Small intestine (tissue), 7 donors: ENCODE results near the gene DIAPH2. TPM values are rescaled to one million over a fixed set of nuclear protein-coding genes. Genes with fewer than 3 reads are reported as not detected.

Experiments
- DNase-seq, 2 donors: peaks; one replicate each; pipeline versions ENCODE4 v3.0.0 to v3.0.0-alpha.2; 2013
- FAIRE-seq: peaks from 2 replicates; lab custom pipeline; 2012; peaks lifted over from hg19 to GRCh38; lab: Jason Lieb, UNC
- H3K27ac ChIP-seq, 3 donors: one replicate each; pipeline ENCODE4 v1.5.1; 2013; ENCODE audit warnings: low read length in 2 of 3, mild to moderate bottlenecking in 2 of 3, control low read depth in 1 of 3, inconsistent platforms in 1 of 3, low read depth in 1 of 3, moderate library complexity in 1 of 3
- H3K27me3 ChIP-seq, 3 donors: one replicate each; pipeline ENCODE4 v1.6.1; 2013; ENCODE audit warnings: low read length in 3 of 3, inconsistent platforms in 1 of 3; ENCODE audit not compliant: control insufficient read depth in 3 of 3, insufficient read depth in 3 of 3
- H3K36me3 ChIP-seq, 3 donors: one replicate each; pipeline ENCODE4 v1.6.1; 2013; ENCODE audit warnings: low read length in 3 of 3, inconsistent platforms in 1 of 3, low read depth in 1 of 3, mild to moderate bottlenecking in 1 of 3, moderate library complexity in 1 of 3; ENCODE audit not compliant: control insufficient read depth in 3 of 3, insufficient read depth in 2 of 3
- H3K4me1 ChIP-seq, 3 donors: one replicate each; pipeline ENCODE4 v1.6.1; 2013; ENCODE audit warnings: low read length in 2 of 3, inconsistent platforms in 1 of 3, low read depth in 1 of 3, mild to moderate bottlenecking in 1 of 3, moderate library complexity in 1 of 3; ENCODE audit not compliant: control insufficient read depth in 3 of 3, insufficient read depth in 2 of 3
- H3K4me3 ChIP-seq, 3 donors: one replicate each; pipeline ENCODE4 v1.5.1; 2013; ENCODE audit warnings: low read length in 3 of 3, control low read depth in 1 of 3, inconsistent platforms in 1 of 3, low read depth in 1 of 3, mild to moderate bottlenecking in 1 of 3, moderate library complexity in 1 of 3
- H3K9me3 ChIP-seq, 2 donors: one replicate each; pipeline ENCODE4 v1.6.1; 2013; ENCODE audit warnings: low read depth in 1 of 2, low read length in 1 of 2; ENCODE audit not compliant: control insufficient read depth in 2 of 2, insufficient read depth in 1 of 2
- WGBS, 3 donors: extraction: QIAGEN DNeasy Blood & Tissue Kit; methylation state at CpG; one replicate each; pipeline ENCODE4 v1.1.7; 2013; 5-methylcytosine and 5-hydroxymethylcytosine counted together
- polyA plus RNA-seq, 4 donors: library from polyadenylated mRNA; stranded (reverse) in 3 of 4; unstranded in 1 of 4; fragments of 200-250 nt in 3 of 4; fragments of 120-200 nt in 1 of 4; gene quantifications; one replicate each; pipeline versions ENCODE4 v1.2.1 to v1.2.3, GENCODE V29; 2013
- donor health status: healthy with polysubstance abuse.
- donor health status: control.
- donor health status: control.
- donor health status: Bipolar disorder and iron deficiency.
- donor health status: healthy.

DIAPH2 gene
- polyA plus RNA-seq, 4 donors = 5.1 to 11.7 (median 6.1) TPM

DNA sequence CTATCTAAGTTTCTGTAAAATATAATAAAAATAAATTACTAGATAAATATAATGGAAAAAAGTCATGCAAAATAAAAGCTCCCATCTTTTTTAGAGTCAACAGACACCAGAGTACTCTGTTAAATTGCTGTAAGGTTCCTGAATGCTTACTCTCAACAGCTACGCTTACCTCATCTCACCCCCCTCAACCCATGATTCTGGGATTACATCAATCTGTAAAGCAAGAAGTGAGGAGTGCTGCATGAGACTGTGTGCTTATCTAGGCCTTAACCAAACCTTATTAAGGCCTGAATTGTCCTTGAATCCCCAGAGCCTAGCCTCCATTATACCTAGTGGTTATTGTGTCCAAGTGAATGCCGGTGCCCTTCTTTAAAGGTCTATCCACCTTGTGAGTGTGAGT, 934.9 kb downstream of the DIAPH2 start:
- H3K4me3 ChIP-seq = no peak overlapping the region
- H3K9me3 ChIP-seq = no peaks in the 10 kb centered on the region
- no peaks in the 10 kb centered on the region for H3K27me3 ChIP-seq
- FAIRE-seq (no peak), DNase-seq (no peak)
- H3K36me3 ChIP-seq = no peaks in the 10 kb centered on the region
- no peaks in the 10 kb centered on the region for H3K4me1 ChIP-seq
- H3K27ac ChIP-seq = no peak overlapping the region
- 91 to 95% (median 94%) methylated on average over 2 of the region's 2 CpGs for WGBS, 3 donors

DNA sequence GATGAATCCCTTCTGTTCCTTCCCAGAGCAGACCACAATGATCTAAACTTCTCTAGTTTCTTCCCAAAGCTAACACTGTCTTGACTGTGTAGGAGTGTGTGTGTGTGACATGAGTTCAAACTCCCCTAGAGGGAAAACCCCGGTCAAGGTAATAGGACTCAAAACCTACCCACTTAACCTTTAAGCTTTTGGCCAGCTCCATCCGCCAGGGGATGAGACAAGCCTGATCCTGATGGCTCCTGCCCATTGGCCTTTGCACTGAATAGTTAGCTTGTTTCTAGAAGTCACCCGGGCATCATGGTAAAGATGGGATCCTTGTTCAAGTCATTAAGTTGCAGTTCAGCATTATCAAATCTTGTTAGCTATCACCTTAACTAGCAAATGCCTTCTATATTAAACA, 937.5 kb downstream of the DIAPH2 start:
- H3K27me3 ChIP-seq = no peaks in the 10 kb centered on the region
- no peak overlapping the region for H3K27ac ChIP-seq
- no peak for FAIRE-seq
- DNase-seq = no peak
- 77 to 91% (median 79%) methylated on average over 3 of the region's 3 CpGs for WGBS, 3 donors
- H3K4me3 ChIP-seq = no peak overlapping the region
- H3K4me1 ChIP-seq = no peaks in the 10 kb centered on the region
- no peaks in the 10 kb centered on the region for H3K9me3 ChIP-seq
- no peaks in the 10 kb centered on the region for H3K36me3 ChIP-seq

DNA sequence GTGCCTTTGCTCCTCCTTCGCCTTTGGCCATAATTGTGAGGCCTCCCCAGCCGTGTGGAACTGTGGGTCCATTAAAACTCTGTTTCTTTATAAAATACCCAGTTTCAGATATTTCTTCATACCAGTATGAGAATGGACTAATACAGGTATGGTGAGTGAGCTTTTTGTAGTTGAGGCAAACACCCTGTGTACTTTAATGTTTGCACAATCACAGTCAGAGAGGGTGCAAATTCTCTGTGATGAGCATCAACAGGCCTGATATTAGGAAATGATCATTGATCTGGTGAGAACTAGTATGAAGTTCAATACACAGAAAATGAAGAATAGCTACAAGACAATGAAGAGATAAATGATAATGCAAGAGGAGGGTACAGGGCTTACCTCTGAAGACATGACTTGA, 943.7 kb downstream of the DIAPH2 start:
- Histone ChIP-seq H3K4me1 (no peaks in the 10 kb centered on the region), H3K4me3 (no peak overlapping the region), H3K36me3 (no peaks in the 10 kb centered on the region), H3K27ac (no peak overlapping the region), H3K27me3 (no peaks in the 10 kb centered on the region), H3K9me3 (no peaks in the 10 kb centered on the region)
- 78 to 95% (median 91%) methylated on average over 2 of the region's 2 CpGs for WGBS, 3 donors
- DNase-seq = no peak
- FAIRE-seq = no peak

DNA sequence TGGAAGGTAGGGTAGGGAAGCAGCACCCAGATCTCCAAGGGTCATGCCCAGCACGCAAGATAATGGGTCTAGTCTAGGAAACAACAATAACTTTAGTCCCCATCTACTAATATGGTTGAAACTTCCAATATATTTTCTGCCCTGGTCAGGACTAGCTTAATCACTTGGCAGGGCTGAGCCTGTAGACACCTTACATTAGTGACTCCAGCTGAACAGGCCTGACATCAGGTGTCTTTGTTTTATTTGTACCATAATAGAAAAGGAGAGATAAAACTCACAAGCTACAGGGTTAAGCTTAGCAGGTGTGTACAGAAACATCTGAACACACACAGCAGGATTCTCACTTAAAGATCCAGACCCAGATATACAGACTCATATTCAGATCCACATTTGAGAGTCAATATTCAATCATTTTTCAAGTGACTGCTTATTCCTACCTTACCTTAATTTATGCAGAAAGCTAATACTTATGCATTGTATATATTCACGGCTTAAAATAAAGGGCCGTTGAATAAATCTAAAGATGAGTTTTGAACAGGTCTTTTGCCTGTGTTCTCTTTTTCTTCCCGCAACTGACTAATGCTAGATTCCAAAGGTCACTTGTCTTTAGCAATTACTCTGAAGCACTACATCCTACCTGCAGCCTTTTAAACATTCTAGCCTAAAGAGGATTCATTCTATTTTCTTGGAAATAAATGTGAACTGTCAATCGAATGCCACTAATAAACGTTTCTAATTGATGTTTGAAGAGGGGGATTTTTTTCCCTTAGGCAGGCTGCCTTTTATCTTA, 944.4 kb downstream of the DIAPH2 start:
- no peaks in the 10 kb centered on the region for H3K4me1 ChIP-seq
- DNase-seq = peak; percentile 7 to 8
- 38 to 67% (median 61%) methylated on average over 6 of the region's 6 CpGs for WGBS, 3 donors
- no peak overlapping the region for H3K4me3 ChIP-seq
- no peaks in the 10 kb centered on the region for H3K36me3 ChIP-seq
- H3K9me3 ChIP-seq = no peaks in the 10 kb centered on the region
- no peak for FAIRE-seq
- no peaks in the 10 kb centered on the region for H3K27me3 ChIP-seq
- no peak overlapping the region for H3K27ac ChIP-seq

DNA sequence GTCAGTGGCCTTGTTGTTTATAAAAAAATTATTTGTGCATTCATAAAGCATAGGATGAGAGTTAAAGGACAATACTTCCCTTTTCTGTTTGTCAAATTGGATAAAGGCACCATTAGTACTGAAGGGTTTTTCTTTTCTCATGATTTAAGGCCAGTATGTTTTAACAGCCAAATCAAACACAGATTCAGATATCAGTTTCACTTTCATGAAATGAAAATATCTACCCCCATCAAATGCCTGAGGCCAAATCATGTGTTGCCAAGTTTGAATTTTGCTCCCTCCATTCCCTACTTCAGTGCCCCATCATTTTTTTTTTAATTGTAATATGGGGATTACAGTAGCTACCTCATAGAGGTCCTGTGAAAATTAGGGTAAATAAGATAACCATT, 944.9 kb downstream of the DIAPH2 start:
- FAIRE-seq (no peak), DNase-seq (no peak)
- Histone ChIP-seq H3K27me3 (no peaks in the 10 kb centered on the region), H3K36me3 (no peaks in the 10 kb centered on the region), H3K4me1 (no peaks in the 10 kb centered on the region), H3K27ac (no peak overlapping the region), H3K9me3 (no peaks in the 10 kb centered on the region), H3K4me3 (no peak overlapping the region)

DNA sequence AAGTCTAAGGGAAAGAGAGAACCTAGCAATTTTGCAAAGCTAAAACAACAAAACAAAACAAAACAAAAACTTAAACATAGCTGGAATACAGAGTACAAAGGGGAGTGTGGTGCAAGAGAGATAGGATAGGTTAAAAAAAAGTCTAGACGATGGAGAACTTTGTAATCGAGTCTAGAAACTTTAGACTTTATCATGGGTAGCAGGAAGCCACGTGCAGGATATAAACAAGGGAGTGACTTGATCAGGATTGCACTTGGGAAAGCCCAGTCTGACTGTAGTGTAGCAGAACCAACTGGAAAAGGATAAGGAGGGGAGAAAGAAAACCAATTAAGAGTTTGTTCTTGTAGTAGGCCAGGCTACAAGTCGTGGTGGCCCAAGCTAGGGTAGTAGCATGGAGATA, 949.2 kb downstream of the DIAPH2 start:
- Histone ChIP-seq H3K9me3 (no peaks in the 10 kb centered on the region), H3K27ac (no peak overlapping the region), H3K4me1 (no peaks in the 10 kb centered on the region), H3K4me3 (no peak overlapping the region), H3K36me3 (no peaks in the 10 kb centered on the region), H3K27me3 (no peaks in the 10 kb centered on the region)
- 24 to 60% (median 46%) methylated on average over 4 of the region's 4 CpGs for WGBS, 3 donors
- FAIRE-seq = no peak
- peak; percentile 2 to 5 for DNase-seq

DNA sequence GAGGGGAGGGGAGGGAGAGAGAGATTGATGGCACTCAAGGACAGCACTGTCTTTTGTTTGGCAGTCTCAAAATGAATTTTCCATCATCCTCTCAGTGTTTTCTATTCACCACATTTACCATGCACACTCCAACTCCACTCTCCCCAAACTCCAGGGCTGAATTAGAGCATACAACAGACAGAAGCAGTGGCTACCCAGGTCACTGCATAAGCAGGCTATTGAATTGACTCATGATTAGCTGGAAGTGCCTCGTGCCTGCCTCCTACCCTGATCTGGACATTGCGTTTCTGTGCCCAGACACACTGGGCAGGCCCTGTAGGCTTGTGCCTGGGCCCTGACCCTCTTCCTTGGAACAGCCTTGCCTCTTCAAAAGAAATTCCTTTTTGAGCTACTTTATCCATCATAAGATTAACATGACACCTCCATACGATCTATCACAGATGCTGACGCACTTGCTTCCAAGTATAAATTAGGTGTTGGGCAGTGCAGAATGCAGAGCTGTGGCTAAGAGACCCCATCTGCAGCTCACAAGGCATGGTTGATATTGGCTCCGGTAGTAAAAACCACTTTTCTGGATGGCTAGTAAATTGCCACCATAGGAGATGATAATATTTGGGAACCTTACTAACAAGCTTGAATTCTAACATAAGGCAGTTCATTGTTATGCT, 952.0 kb downstream of the DIAPH2 start:
- no peak for FAIRE-seq
- WGBS, 3 donors = 79 to 84% (median 84%) methylated on average over 5 of the region's 5 CpGs
- Histone ChIP-seq H3K27ac (no peak overlapping the region), H3K27me3 (no peaks in the 10 kb centered on the region), H3K9me3 (no peaks in the 10 kb centered on the region), H3K36me3 (no peaks in the 10 kb centered on the region), H3K4me3 (no peak overlapping the region), H3K4me1 (no peaks in the 10 kb centered on the region)
- DNase-seq = no peak

DNA sequence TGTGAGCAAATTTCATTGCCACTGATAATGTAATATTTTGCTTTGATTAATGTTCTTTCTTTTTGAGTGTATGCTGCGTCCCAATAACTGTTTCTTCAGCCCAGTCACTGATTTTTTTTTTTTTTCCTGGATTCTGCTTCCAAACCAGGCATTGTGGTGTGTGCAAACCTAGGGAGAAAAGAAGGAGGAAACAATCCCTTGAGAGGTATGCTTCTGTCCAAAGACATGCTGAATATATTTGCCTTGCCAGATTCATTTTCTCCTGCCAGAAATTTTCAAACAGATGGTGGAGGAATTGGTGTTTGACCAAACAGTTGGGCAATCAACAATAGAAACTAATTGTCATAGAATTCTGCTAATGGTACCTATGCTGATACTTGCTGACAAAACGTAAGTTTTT, 952.6 kb downstream of the DIAPH2 start:
- Histone ChIP-seq H3K4me1 (no peaks in the 10 kb centered on the region), H3K27me3 (no peaks in the 10 kb centered on the region), H3K4me3 (no peak overlapping the region), H3K36me3 (no peaks in the 10 kb centered on the region), H3K27ac (no peak overlapping the region), H3K9me3 (no peaks in the 10 kb centered on the region)
- WGBS, 3 donors = 60 to 79% (median 70%) methylated on average over 2 of the region's 2 CpGs
- no peak for DNase-seq
- no peak for FAIRE-seq
